Left ventricle myocardium inferior (tissue), 1 donor: ENCODE measurements around the gene SLC1A3. TPM values are rescaled to one million over a fixed set of nuclear protein-coding genes. Genes with fewer than 3 reads are reported as not detected.

Experiments used
- DNase-seq: peaks from one replicate; pipeline ENCODE4 v3.0.0-alpha.2; 2020
- H3K27ac ChIP-seq: fragments of 200-600 bp; replicated peaks from 2 replicates; pipeline ENCODE4 v1.8.0; 2021
- H3K27me3 ChIP-seq: fragments of 200-600 bp; 2 replicates; pipeline ENCODE4 v1.8.0; 2021; ENCODE audit warnings: low read depth
- H3K36me3 ChIP-seq: fragments of 200-600 bp; 2 replicates; pipeline ENCODE4 v1.8.0; 2021
- H3K4me1 ChIP-seq: fragments of 200-600 bp; 2 replicates; pipeline ENCODE4 v1.8.0; 2021
- H3K4me3 ChIP-seq: fragments of 200-600 bp; 2 replicates; pipeline ENCODE4 v1.8.0; 2021; ENCODE audit warnings: mild to moderate bottlenecking, moderate library complexity
- H3K9me3 ChIP-seq: fragments of 200-600 bp; replicated peaks from 2 replicates; pipeline ENCODE4 v1.8.0; 2021
- CTCF ChIP-seq: fragments of 200-600 bp; IDR thresholded peaks from 2 replicates; pipeline ENCODE4 v1.8.0; 2021; ENCODE audit warnings: antibody characterized with exemption, mild to moderate bottlenecking, borderline replicate concordance
- intact Hi-C: fragments of 100-400 bp; cut with micrococcal nuclease; formaldehyde crosslinking; loops from one replicate; pipeline ENCODE4 v1.11.0; 2022
- total RNA-seq: library from RNA; stranded (reverse); fragmentation: NEBNext Ultra II Directional; extraction: Animal tissue kit (Norgen Biotek cat#: 25700); gene quantifications from one replicate; pipeline ENCODE4 v1.2.1, GENCODE V29; 2021
- donor health status: DM: no; HTN: yes; CAD: no; lungs with severe emphysema.

SLC1A3 gene
- total RNA-seq, 1 donor from 2014 or later, result 144 TPM

GRCh38 chr5:36665628-36666027 lies 59.2 kb downstream of the SLC1A3 start:
- no peaks in the 10 kb centered on the region for H3K36me3 ChIP-seq
- no peaks in the 10 kb centered on the region for H3K9me3 ChIP-seq
- peaks cover 35% of the 10 kb centered on the region for H3K4me1 ChIP-seq
- H3K27ac ChIP-seq, result peak overlapping the region; percentile 23
- H3K27me3 ChIP-seq, result no peaks in the 10 kb centered on the region
- intact Hi-C loops, result no loop called here
- TF ChIP-seq CTCF, result no peak
- no peak overlapping the region for H3K4me3 ChIP-seq
- no peak for DNase-seq

- no peaks in the 10 kb centered on the region for H3K9me3 ChIP-seq
- H3K27me3 ChIP-seq, result no peaks in the 10 kb centered on the region
- TF ChIP-seq CTCF, result no peak
- H3K27ac ChIP-seq, result no peak overlapping the region
- no peak for DNase-seq
- intact Hi-C loops, result no loop called here
- H3K4me1 ChIP-seq, result peaks cover 35% of the 10 kb centered on the region
- H3K36me3 ChIP-seq, result peaks cover 4% of the 10 kb centered on the region
- no peak overlapping the region for H3K4me3 ChIP-seq
These were observed 59.9 kb downstream of the SLC1A3 start for GRCh38 chr5:36666274-36666673.

GRCh38 chr5:36666986-36667385 lies 60.6 kb downstream of the SLC1A3 start:
- H3K36me3 ChIP-seq, result peaks cover 11% of the 10 kb centered on the region
- H3K27me3 ChIP-seq, result no peaks in the 10 kb centered on the region
- H3K9me3 ChIP-seq, result no peaks in the 10 kb centered on the region
- intact Hi-C loops, result no loop called here
- H3K4me1 ChIP-seq, result peaks cover 38% of the 10 kb centered on the region
- DNase-seq, result no peak
- H3K27ac ChIP-seq, result no peak overlapping the region
- no peak for TF ChIP-seq CTCF
- H3K4me3 ChIP-seq, result no peak overlapping the region

- TF ChIP-seq CTCF, result no peak
- Histone ChIP-seq H3K9me3 (no peaks in the 10 kb centered on the region), H3K27ac (no peak overlapping the region), H3K4me3 (no peak overlapping the region), H3K36me3 (peaks cover 19% of the 10 kb centered on the region), H3K27me3 (no peaks in the 10 kb centered on the region), H3K4me1 (peaks cover 45% of the 10 kb centered on the region)
- intact Hi-C loops, result no loop called here
- DNase-seq, result no peak
These were observed 61.4 kb downstream of the SLC1A3 start for GRCh38 chr5:36667824-36668223.

- no peaks in the 10 kb centered on the region for H3K9me3 ChIP-seq
- no peak for DNase-seq
- intact Hi-C loops, result no loop called here
- peaks cover 56% of the 10 kb centered on the region for H3K4me1 ChIP-seq
- H3K4me3 ChIP-seq, result no peak overlapping the region
- H3K36me3 ChIP-seq, result peaks cover 28% of the 10 kb centered on the region
- peak overlapping the region; percentile 49 for H3K27ac ChIP-seq
- TF ChIP-seq CTCF, result no peak
- no peaks in the 10 kb centered on the region for H3K27me3 ChIP-seq
These were observed 62.7 kb downstream of the SLC1A3 start for GRCh38 chr5:36669015-36669651.
